ENCODE measurements around the gene ODAD3.
"Not testable (repeated sequence)": the region's sequence is repeated elsewhere in the genome, so short reads cannot be mapped to it uniquely, and the experiment has no call there.

ODAD3 gene

GRCh38 chr19:11465600-11465999 is 30.7 kb upstream of the ODAD3 start:
- DNase-seq (ENCODE audit: low spot score), result no peak
- TF ChIP-seq, protein P1, sequence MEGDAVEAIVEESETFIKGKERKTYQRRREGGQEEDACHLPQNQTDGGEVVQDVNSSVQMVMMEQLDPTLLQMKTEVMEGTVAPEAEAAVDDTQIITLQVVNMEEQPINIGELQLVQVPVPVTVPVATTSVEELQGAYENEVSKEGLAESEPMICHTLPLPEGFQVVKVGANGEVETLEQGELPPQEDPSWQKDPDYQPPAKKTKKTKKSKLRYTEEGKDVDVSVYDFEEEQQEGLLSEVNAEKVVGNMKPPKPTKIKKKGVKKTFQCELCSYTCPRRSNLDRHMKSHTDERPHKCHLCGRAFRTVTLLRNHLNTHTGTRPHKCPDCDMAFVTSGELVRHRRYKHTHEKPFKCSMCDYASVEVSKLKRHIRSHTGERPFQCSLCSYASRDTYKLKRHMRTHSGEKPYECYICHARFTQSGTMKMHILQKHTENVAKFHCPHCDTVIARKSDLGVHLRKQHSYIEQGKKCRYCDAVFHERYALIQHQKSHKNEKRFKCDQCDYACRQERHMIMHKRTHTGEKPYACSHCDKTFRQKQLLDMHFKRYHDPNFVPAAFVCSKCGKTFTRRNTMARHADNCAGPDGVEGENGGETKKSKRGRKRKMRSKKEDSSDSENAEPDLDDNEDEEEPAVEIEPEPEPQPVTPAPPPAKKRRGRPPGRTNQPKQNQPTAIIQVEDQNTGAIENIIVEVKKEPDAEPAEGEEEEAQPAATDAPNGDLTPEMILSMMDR (IDR thresholded peaks at IDR 0.05; ENCODE audit: extremely low read depth, insufficient read depth, missing control alignments), result no peak
- in situ Hi-C loops (cut with MboI; ENCODE audit: low pct_unique_long_range_greater_than_20kb, low sequenced_read_pairs, unreplicated experiment), result no loop called here

DNA sequence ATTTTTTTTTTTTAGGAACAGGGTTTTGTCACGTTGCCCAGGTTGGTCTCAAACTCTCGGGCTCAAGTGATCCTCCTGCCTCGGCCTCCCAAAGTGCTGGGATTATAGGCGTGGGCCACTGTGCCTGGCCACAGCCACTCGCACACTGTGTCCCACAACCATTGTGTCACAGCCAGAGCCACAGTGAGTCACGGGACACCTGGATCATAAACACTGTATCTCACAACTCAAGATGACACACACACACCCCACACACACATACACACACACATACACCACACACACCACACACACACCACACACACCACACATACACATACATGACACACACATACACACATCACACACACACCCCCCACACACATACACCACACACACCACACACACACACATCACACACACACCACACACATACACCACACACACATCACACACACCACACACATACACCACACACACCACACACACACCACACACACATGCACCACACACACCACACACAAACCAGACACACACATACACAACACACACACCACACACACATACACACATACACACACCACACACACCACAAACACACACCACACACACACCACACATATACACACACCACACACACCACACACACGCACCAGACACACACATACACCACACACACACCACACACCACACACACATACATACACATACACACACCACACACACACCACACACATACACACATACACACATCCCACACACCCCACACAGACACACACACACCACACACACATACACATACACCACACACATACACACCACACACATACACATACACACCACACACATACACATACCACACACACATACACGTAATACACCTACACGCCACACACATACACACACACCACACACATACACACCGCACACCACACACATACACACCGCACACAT is 29.7 kb upstream of the ODAD3 start:
- TF ChIP-seq, protein P1 (IDR thresholded peaks at IDR 0.05; ENCODE audit: extremely low read depth, insufficient read depth, missing control alignments), result no peak
- no peak for DNase-seq (ENCODE audit: low spot score)
- in situ Hi-C loops (cut with MboI; ENCODE audit: low pct_unique_long_range_greater_than_20kb, low sequenced_read_pairs, unreplicated experiment), result no loop called here

GRCh38 chr19:11463391-11463790 is 28.5 kb upstream of the ODAD3 start:
- in situ Hi-C loops (cut with MboI; ENCODE audit: low pct_unique_long_range_greater_than_20kb, low sequenced_read_pairs, unreplicated experiment), result no loop called here
- no peak for DNase-seq (ENCODE audit: low spot score)
- TF ChIP-seq, protein P1 (IDR thresholded peaks at IDR 0.05; ENCODE audit: extremely low read depth, insufficient read depth, missing control alignments), result no peak

GRCh38 chr19:11461453-11461852 is 26.5 kb upstream of the ODAD3 start:
- no peak for DNase-seq (ENCODE audit: low spot score)
- TF ChIP-seq, protein P1 (IDR thresholded peaks at IDR 0.05; ENCODE audit: extremely low read depth, insufficient read depth, missing control alignments), result no peak
- in situ Hi-C loops (cut with MboI; ENCODE audit: low pct_unique_long_range_greater_than_20kb, low sequenced_read_pairs, unreplicated experiment), result no loop called here

GRCh38 chr19:11460207-11460606 is 25.3 kb upstream of the ODAD3 start:
- TF ChIP-seq, protein P1 (IDR thresholded peaks at IDR 0.05; ENCODE audit: extremely low read depth, insufficient read depth, missing control alignments), result peak; percentile 36
- in situ Hi-C loops (cut with MboI; ENCODE audit: low pct_unique_long_range_greater_than_20kb, low sequenced_read_pairs, unreplicated experiment), result no loop called here
- DNase-seq (ENCODE audit: low spot score), result no peak

DNA sequence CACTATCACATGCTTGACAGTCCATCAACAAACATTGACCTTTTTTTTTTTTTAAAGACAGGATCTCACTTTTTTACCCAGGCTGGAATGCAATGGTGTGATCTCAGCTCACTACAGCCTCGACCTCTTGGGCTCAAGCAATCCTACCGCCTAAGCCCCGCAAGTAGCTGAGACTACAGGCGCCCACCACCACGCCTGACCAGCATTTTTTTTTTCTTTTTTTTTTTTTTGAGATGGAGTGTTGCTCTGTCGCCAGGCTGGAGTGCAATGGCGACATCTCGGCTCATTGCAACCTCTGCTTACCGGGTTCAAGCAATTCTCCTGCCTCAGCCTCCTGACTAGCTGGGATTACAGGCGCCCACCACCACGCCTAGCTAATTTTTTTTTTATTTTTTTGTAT is 24.0 kb upstream of the ODAD3 start:
- in situ Hi-C loops (cut with MboI; ENCODE audit: low pct_unique_long_range_greater_than_20kb, low sequenced_read_pairs, unreplicated experiment); DNase-seq (ENCODE audit: low spot score): not testable (repeated sequence)

GRCh38 chr19:11458236-11458900 is 23.4 kb upstream of the ODAD3 start:
- TF ChIP-seq, protein P1 (IDR thresholded peaks at IDR 0.05; ENCODE audit: extremely low read depth, insufficient read depth, missing control alignments), result no peak
- in situ Hi-C loops (cut with MboI; ENCODE audit: low pct_unique_long_range_greater_than_20kb, low sequenced_read_pairs, unreplicated experiment), result no loop called here
- DNase-seq (ENCODE audit: low spot score), result no peak
